GM13977 (cell line): ENCODE data around the gene TCF12.

Experiments
- DNase-seq: peaks from one replicate; pipeline ENCODE4 v3.0.0; 2012; ENCODE audit warnings: low spot score
- in situ Hi-C: fragments of 300-500 bp; cut with MboI; formaldehyde crosslinking; loops from one replicate; pipeline ENCODE4 v1.12.0; 2022; ENCODE audit warnings: low sequenced_read_pairs, low pct_unique_long_range_greater_than_20kb, mixed read lengths, inconsistent platforms; ENCODE audit not compliant: unreplicated experiment
- TF ChIP-seq, protein P1 (sequence below): IDR thresholded peaks from 2 replicates; pipeline ENCODE4 v1.5.1; 2012; ENCODE audit warnings: mild to moderate bottlenecking, control low read depth; ENCODE audit not compliant: insufficient read depth; ENCODE audit errors: extremely low read depth, missing control alignments

The TCF12 gene

DNA sequence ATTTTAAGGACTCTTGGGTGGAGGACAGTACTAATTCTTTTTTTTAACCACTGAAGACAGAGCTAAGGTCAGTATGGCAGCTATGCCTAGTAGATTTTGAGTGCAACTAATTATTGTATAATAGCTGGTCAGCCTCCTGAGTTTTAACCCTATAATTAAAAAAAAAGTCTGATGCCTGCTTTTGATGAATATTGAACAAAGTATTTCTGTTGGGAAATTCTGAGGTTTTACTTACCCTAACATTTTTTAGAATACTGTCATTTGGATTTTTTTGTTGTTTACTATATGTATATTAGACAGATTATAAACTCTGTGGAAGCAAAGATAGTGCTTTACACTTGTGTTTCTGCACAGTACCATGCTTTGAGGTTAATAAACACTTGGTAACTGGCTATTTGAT, 20.8 kb downstream of the TCF12 start:
- TF ChIP-seq, protein P1, sequence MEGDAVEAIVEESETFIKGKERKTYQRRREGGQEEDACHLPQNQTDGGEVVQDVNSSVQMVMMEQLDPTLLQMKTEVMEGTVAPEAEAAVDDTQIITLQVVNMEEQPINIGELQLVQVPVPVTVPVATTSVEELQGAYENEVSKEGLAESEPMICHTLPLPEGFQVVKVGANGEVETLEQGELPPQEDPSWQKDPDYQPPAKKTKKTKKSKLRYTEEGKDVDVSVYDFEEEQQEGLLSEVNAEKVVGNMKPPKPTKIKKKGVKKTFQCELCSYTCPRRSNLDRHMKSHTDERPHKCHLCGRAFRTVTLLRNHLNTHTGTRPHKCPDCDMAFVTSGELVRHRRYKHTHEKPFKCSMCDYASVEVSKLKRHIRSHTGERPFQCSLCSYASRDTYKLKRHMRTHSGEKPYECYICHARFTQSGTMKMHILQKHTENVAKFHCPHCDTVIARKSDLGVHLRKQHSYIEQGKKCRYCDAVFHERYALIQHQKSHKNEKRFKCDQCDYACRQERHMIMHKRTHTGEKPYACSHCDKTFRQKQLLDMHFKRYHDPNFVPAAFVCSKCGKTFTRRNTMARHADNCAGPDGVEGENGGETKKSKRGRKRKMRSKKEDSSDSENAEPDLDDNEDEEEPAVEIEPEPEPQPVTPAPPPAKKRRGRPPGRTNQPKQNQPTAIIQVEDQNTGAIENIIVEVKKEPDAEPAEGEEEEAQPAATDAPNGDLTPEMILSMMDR: no peak
- in situ Hi-C loops: no loop called here
- DNase-seq: no peak

- TF ChIP-seq, protein P1: no peak
- in situ Hi-C loops: no loop called here
- no peak for DNase-seq
Observed at GRCh38 chr15:56940388-56940787, 21.9 kb downstream of the TCF12 start.

- no peak for DNase-seq
- in situ Hi-C loops: no loop called here
- TF ChIP-seq, protein P1: no peak
Observed at GRCh38 chr15:56942118-56942517, 23.7 kb downstream of the TCF12 start.

GRCh38 chr15:56943403-56943802, 25.0 kb downstream of the TCF12 start:
- TF ChIP-seq, protein P1: no peak
- DNase-seq: no peak
- in situ Hi-C loops: no loop called here

DNA sequence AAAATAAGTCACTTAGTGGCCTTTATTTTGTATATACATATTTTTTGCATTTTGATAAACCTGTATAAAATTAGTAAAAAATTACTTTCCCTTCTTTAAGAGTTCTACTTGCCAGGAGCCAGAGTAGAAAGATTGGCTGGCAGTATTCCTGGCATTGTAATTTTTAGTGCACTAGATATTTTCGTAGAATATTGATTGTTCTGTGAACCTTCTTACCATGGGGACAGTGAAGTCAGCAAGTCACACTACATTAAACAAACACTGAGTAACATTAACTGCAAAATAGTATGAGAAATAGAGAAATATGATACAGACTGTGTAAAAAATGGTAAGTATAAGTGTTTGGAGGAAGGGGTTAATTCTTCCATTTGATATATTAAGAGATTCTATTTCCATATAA, 26.0 kb downstream of the TCF12 start:
- TF ChIP-seq, protein P1: no peak
- no peak for DNase-seq
- in situ Hi-C loops: no loop called here

GRCh38 chr15:56946150-56946549, 27.7 kb downstream of the TCF12 start:
- no peak for DNase-seq
- in situ Hi-C loops: no loop called here
- TF ChIP-seq, protein P1: no peak
